CD4-positive, alpha-beta T cell (primary cell): Measurements from ENCODE around the gene MYL9. TPM values are rescaled to one million over a fixed set of nuclear protein-coding genes. Genes with fewer than 3 reads are reported as not detected.

Source experiments
- ATAC-seq: fragments of 200-7000 bp; cut with Tn5 transposase; one replicate; pipeline ENCODE4 v1.10.0; 2022; ENCODE audit warnings: mild to moderate bottlenecking; ENCODE audit not compliant: poor library complexity
- CTCF ChIA-PET: fragments of 350-600 bp; sonication (Branson Sonifier 250); formaldehyde crosslinking; loops from one replicate; lab custom pipeline; 2021; ENCODE audit warnings: antibody characterized with exemption, inconsistent platforms; lab: Charles Lee
- POLR2A ChIA-PET: fragments of 350-600 bp; sonication (Branson Sonifier 250); formaldehyde crosslinking; loops from one replicate; lab custom pipeline; 2021; ENCODE audit warnings: antibody characterized with exemption, inconsistent platforms; lab: Charles Lee
- DNase-seq, 14 experiments: peaks; one replicate each; pipeline ENCODE4 v3.0.0-alpha.2; 2013 to 2020; ENCODE audit warnings: mixed read lengths in 2 of 14
- H3K27ac ChIP-seq, 2 donors: one replicate each; pipeline versions ENCODE4 v1.5.1 to v1.7.0; 2013; ENCODE audit warnings: low read length in 2 of 2, low read depth in 1 of 2, mild to moderate bottlenecking in 1 of 2
- H3K27me3 ChIP-seq, 2 experiments: 1 replicate in 1 of 2; 2 replicates in 1 of 2; pipeline versions ENCODE4 v1.6.1 to v1.7.0; 2013; ENCODE audit warnings: low read length in 2 of 2, control low read depth in 1 of 2, mild to moderate bottlenecking in 1 of 2, moderate library complexity in 1 of 2; ENCODE audit not compliant: insufficient read depth in 2 of 2, control insufficient read depth in 1 of 2
- H3K36me3 ChIP-seq: one replicate; pipeline ENCODE4 v1.6.1; 2013; ENCODE audit warnings: low read length, control low read depth; ENCODE audit not compliant: insufficient read depth
- H3K4me1 ChIP-seq: one replicate; pipeline ENCODE4 v1.6.1; 2013; ENCODE audit warnings: low read length, control low read depth; ENCODE audit not compliant: insufficient read depth
- H3K4me3 ChIP-seq: one replicate; pipeline ENCODE4 v1.5.1; 2013; ENCODE audit warnings: mild to moderate bottlenecking, low read length, moderate library complexity
- H3K9me3 ChIP-seq, 2 experiments: 1 replicate in 1 of 2; 2 replicates in 1 of 2; pipeline versions ENCODE4 v1.6.1 to v1.7.0; 2013; ENCODE audit warnings: low read length in 2 of 2, mild to moderate bottlenecking in 2 of 2, control low read depth in 1 of 2, moderate library complexity in 1 of 2; ENCODE audit not compliant: control insufficient read depth in 1 of 2, insufficient read depth in 1 of 2
- H3K27ac Mint-ChIP-seq: one replicate; pipeline ENCODE4 v1.8.0; 2020; ENCODE audit warnings: mixed read lengths
- H3K27me3 Mint-ChIP-seq: one replicate; pipeline ENCODE4 v1.8.0; 2021; ENCODE audit warnings: mixed read lengths
- H3K36me3 Mint-ChIP-seq: one replicate; pipeline ENCODE4 v1.8.0; 2021; ENCODE audit warnings: low read depth, mixed read lengths
- H3K4me1 Mint-ChIP-seq: one replicate; pipeline ENCODE4 v1.8.0; 2021; ENCODE audit warnings: low read depth, mixed read lengths
- H3K4me3 Mint-ChIP-seq: one replicate; pipeline ENCODE4 v1.8.0; 2020; ENCODE audit warnings: mild to moderate bottlenecking, mixed read lengths
- H3K9me3 Mint-ChIP-seq: one replicate; pipeline ENCODE4 v1.8.0; 2020; ENCODE audit warnings: mixed read lengths
- CTCF ChIP-seq: fragments of 200-600 bp; IDR thresholded peaks from one replicate; pipeline ENCODE4 v1.8.0; 2022; ENCODE audit warnings: antibody characterized with exemption, mild to moderate bottlenecking
- intact Hi-C, 2 experiments: fragments of 100-400 bp; cut with DNase I in 1 of 2; cut with micrococcal nuclease in 1 of 2; formaldehyde crosslinking; loops; one replicate each; pipeline versions ENCODE4 v1.15.1 to v1.9.0; 2023 to 2025; cut with DNase I, micrococcal nuclease
- total RNA-seq, 174 experiments: library from RNA in 2 of 174; stranded (reverse) in 2 of 174; gene quantifications; one replicate each; pipeline ENCODE4 v1.2.3 and lab custom pipeline; 2021 to 2026

Gene MYL9
- total RNA-seq, 2 experiments from 2014 or later = not detected

- Mint-ChIP-seq H3K27ac (no peak overlapping the region), H3K36me3 (peaks cover 58% of the 10 kb centered on the region)
- CTCF ChIA-PET = no interaction called here
These were observed 42.7 kb upstream of the MYL9 start for GRCh38 chr20:36498386-36499179.

GRCh38 chr20:36499211-36499610 is 42.1 kb upstream of the MYL9 start:
- no peaks in the 10 kb centered on the region for H3K4me1 ChIP-seq
- H3K4me3 Mint-ChIP-seq = no peak overlapping the region
- no peaks in the 10 kb centered on the region for H3K27me3 Mint-ChIP-seq
- peaks cover 64% of the 10 kb centered on the region for H3K36me3 ChIP-seq
- H3K9me3 Mint-ChIP-seq = no peaks in the 10 kb centered on the region
- peaks cover 5% of the 10 kb centered on the region for H3K4me1 Mint-ChIP-seq
- no peaks in the 10 kb centered on the region for H3K9me3 ChIP-seq
- intact Hi-C loops = no loop called here
- no peaks in the 10 kb centered on the region for H3K27me3 ChIP-seq
- no peak overlapping the region for H3K27ac ChIP-seq
- ChIA-PET POLR2A (no interaction called here), CTCF (no interaction called here)
- H3K4me3 ChIP-seq = no peak overlapping the region
- DNase-seq (no peak), ATAC-seq (no peak)
- H3K36me3 Mint-ChIP-seq = peaks cover 63% of the 10 kb centered on the region
- no peak for TF ChIP-seq CTCF
- H3K27ac Mint-ChIP-seq = no peak overlapping the region

More at GRCh38 chr20:36498386-36499179, 42.7 kb upstream of the MYL9 start:
- H3K9me3 ChIP-seq = no peaks in the 10 kb centered on the region
- no peak for TF ChIP-seq CTCF
- intact Hi-C loops = no loop called here
- DNase-seq (no peak), ATAC-seq (no peak)
- H3K4me3 Mint-ChIP-seq = no peak overlapping the region
- no peaks in the 10 kb centered on the region for H3K27me3 Mint-ChIP-seq
- no peaks in the 10 kb centered on the region for H3K9me3 Mint-ChIP-seq
- H3K27me3 ChIP-seq = no peaks in the 10 kb centered on the region
- H3K4me1 Mint-ChIP-seq = peaks cover 10% of the 10 kb centered on the region
- no peak overlapping the region for H3K4me3 ChIP-seq
- H3K36me3 ChIP-seq = peaks cover 61% of the 10 kb centered on the region
- H3K4me1 ChIP-seq = peaks cover 4% of the 10 kb centered on the region
- no peak overlapping the region for H3K27ac ChIP-seq
- POLR2A ChIA-PET = no interaction called here

GRCh38 chr20:36499723-36500501 is 41.4 kb upstream of the MYL9 start:
- POLR2A ChIA-PET = interaction anchor here (0.9 kb wide), 1 partner anchor 27 kb away, joined by 3 read pairs; no protein-coding TSS in a partner anchor
- peaks cover 65% of the 10 kb centered on the region for H3K36me3 Mint-ChIP-seq
- no peak for TF ChIP-seq CTCF

More at GRCh38 chr20:36499723-36500501, 41.4 kb upstream of the MYL9 start:
- Histone ChIP-seq H3K4me3 (no peak overlapping the region), H3K36me3 (peaks cover 71% of the 10 kb centered on the region), H3K9me3 (no peaks in the 10 kb centered on the region), H3K27me3 (no peaks in the 10 kb centered on the region), H3K27ac (no peak overlapping the region), H3K4me1 (no peaks in the 10 kb centered on the region)
- CTCF ChIA-PET = no interaction called here
- no peaks in the 10 kb centered on the region for H3K4me1 Mint-ChIP-seq
- no peak overlapping the region for H3K4me3 Mint-ChIP-seq
- no peaks in the 10 kb centered on the region for H3K9me3 Mint-ChIP-seq
- no peaks in the 10 kb centered on the region for H3K27me3 Mint-ChIP-seq
- H3K27ac Mint-ChIP-seq = no peak overlapping the region
- DNase-seq (no peak), ATAC-seq (no peak)
- intact Hi-C loops = no loop called here
